ENCODE results near the gene ARCN1. TPM values are rescaled to one million over a fixed set of nuclear protein-coding genes. Genes with fewer than 3 reads are reported as not detected.
A peak's percentile ranks its signal among the peaks of the same experiment; 100 is the strongest.
"Not testable (repeated sequence)": the region's sequence is repeated elsewhere in the genome, so short reads cannot be mapped to it uniquely, and the experiment has no call there.

The ARCN1 gene
- total RNA-seq, 4 donors from 2014 or later, result 61.4 to 81.2 (median 70.7) TPM

DNA sequence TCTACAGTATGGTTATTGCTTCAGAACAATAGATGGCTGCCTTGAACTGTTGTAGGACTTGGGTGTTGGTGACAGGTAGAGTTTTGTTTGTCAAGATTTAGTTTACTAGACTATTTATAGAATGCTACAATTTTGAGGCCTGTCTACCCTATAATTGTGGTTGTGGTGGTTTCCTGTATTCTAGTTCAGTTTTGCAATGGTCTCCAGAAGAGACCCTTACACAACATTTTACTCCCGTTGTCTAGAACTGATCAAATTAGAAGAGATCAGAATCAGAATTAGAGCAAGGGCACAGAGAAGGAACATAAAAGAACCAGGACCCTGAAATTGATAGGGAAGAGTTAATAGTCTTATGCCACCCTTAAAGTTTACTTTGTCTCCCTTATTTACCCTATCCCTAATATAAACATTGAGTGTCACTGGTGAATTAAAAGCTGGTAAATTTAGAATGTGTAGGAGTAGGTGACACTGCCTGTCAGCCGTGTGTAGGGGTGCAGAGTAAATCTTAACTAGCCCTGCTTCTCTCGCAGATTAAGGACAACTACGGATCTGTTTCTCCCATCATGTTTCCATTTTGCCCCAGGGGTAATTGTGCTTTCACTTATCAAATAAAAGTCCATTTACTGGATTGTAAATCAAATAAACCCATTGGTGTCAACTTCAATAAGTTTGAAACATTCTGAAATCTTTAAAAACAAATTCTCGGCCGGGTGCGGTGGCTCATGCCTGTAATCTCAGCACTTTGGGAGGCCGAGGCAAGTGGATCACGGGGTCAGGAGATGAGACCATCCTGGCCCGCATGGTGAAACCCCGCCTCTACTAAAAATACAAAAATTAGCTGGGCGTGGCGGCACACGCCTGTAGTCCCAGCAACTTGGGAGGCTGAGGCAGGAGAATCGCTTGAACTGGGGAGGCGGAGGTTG, 24.3 kb downstream of the ARCN1 start:
- TF ChIP-seq, protein P1, sequence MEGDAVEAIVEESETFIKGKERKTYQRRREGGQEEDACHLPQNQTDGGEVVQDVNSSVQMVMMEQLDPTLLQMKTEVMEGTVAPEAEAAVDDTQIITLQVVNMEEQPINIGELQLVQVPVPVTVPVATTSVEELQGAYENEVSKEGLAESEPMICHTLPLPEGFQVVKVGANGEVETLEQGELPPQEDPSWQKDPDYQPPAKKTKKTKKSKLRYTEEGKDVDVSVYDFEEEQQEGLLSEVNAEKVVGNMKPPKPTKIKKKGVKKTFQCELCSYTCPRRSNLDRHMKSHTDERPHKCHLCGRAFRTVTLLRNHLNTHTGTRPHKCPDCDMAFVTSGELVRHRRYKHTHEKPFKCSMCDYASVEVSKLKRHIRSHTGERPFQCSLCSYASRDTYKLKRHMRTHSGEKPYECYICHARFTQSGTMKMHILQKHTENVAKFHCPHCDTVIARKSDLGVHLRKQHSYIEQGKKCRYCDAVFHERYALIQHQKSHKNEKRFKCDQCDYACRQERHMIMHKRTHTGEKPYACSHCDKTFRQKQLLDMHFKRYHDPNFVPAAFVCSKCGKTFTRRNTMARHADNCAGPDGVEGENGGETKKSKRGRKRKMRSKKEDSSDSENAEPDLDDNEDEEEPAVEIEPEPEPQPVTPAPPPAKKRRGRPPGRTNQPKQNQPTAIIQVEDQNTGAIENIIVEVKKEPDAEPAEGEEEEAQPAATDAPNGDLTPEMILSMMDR (IDR thresholded peaks at IDR 0.05), result no peak
- no peak for TF ChIP-seq POLR2A (IDR thresholded peaks at IDR 0.05)
- no peak for DNase-seq (ENCODE audit: low spot score in 2 of 2)
- no peak overlapping the region for H3K4me3 ChIP-seq (ENCODE audit: low read depth, poor library complexity, severe bottlenecking)
- intact Hi-C loops (cut with DNase I; ENCODE audit: low total_unique reads), result no loop called here
- 78 to 82% methylated on average over 16 of the region's 16 CpGs for WGBS, 2 donors

- TF ChIP-seq, protein P1 (IDR thresholded peaks at IDR 0.05), result no peak
- TF ChIP-seq POLR2A (IDR thresholded peaks at IDR 0.05), result no peak
- DNase-seq (ENCODE audit: low spot score in 2 of 2), result no peak
- WGBS, 2 donors, result 89% methylated on average over 9 of the region's 9 CpGs
- no peak overlapping the region for H3K4me3 ChIP-seq (ENCODE audit: low read depth, poor library complexity, severe bottlenecking)
- intact Hi-C loops (cut with DNase I; ENCODE audit: low total_unique reads), result no loop called here
These were observed 25.3 kb downstream of the ARCN1 start for GRCh38 chr11:118597556-118597955.

- intact Hi-C loops (cut with DNase I; ENCODE audit: low total_unique reads), result no loop called here
These were observed 30.1 kb downstream of the ARCN1 start for GRCh38 chr11:118602331-118602730.

GRCh38 chr11:118603709-118604108, 31.5 kb downstream of the ARCN1 start:
- intact Hi-C loops (cut with DNase I; ENCODE audit: low total_unique reads); H3K4me3 ChIP-seq (ENCODE audit: low read depth, poor library complexity, severe bottlenecking); DNase-seq (ENCODE audit: low spot score in 2 of 2): not testable (repeated sequence)
- 72 to 81% methylated on average over 8 of the region's 8 CpGs for WGBS, 2 donors

More at GRCh38 chr11:118602331-118602730, 30.1 kb downstream of the ARCN1 start:
- TF ChIP-seq, protein P1 (IDR thresholded peaks at IDR 0.05), result no peak
- TF ChIP-seq POLR2A (IDR thresholded peaks at IDR 0.05), result no peak
- no peak for DNase-seq (ENCODE audit: low spot score in 2 of 2)
- 51 to 63% methylated on average over 3 of the region's 3 CpGs for WGBS, 2 donors
- H3K4me3 ChIP-seq (ENCODE audit: low read depth, poor library complexity, severe bottlenecking), result no peak overlapping the region

- no peak for DNase-seq (ENCODE audit: low spot score in 2 of 2)
- WGBS, 2 donors, result 71 to 72% methylated on average over 3 of the region's 3 CpGs
- intact Hi-C loops (cut with DNase I; ENCODE audit: low total_unique reads), result no loop called here
- TF ChIP-seq, protein P1 (IDR thresholded peaks at IDR 0.05), result no peak
- no peak for TF ChIP-seq POLR2A (IDR thresholded peaks at IDR 0.05)
- H3K4me3 ChIP-seq (ENCODE audit: low read depth, poor library complexity, severe bottlenecking), result no peak overlapping the region
These were observed 32.4 kb downstream of the ARCN1 start for GRCh38 chr11:118604566-118604965.

GRCh38 chr11:118605116-118605867, 33.1 kb downstream of the ARCN1 start:
- 43 to 52% methylated on average over 10 of the region's 10 CpGs for WGBS, 2 donors
- intact Hi-C loops (cut with DNase I; ENCODE audit: low total_unique reads), result no loop called here
- TF ChIP-seq, protein P1 (IDR thresholded peaks at IDR 0.05), result no peak
- no peak for TF ChIP-seq POLR2A (IDR thresholded peaks at IDR 0.05)
- no peak overlapping the region for H3K4me3 ChIP-seq (ENCODE audit: low read depth, poor library complexity, severe bottlenecking)
- peak; percentile 78 to 94 for DNase-seq (ENCODE audit: low spot score in 2 of 2)
